Breast epithelium (tissue), 3 donors: ENCODE data around the gene C1orf105.

ENCODE experiments used
- CTCF ChIP-seq, 3 donors: fragments of 450-650 bp; IDR thresholded peaks; one replicate each; pipeline ENCODE4 v1.5.1; 2016 to 2017; ENCODE audit warnings: antibody characterized with exemption in 3 of 3, mild to moderate bottlenecking in 3 of 3, moderate library complexity in 3 of 3
- POLR2A ChIP-seq: fragments of 450-650 bp; IDR thresholded peaks from one replicate; pipeline ENCODE4 v1.6.1; 2016; ENCODE audit warnings: antibody characterized with exemption, mild to moderate bottlenecking, moderate library complexity

- TF ChIP-seq POLR2A (no peak), CTCF (IDR thresholded peaks at IDR 0.05) (no peak)
Observed at GRCh38 chr1:172515927-172516326, 95.4 kb downstream of the C1orf105 start.
